GM10847 (cell line): Measurements from ENCODE around the gene MXI1.

Experiments used
- POLR2A ChIP-seq: IDR thresholded peaks from 2 replicates; pipeline ENCODE4 v1.6.1; 2011; ENCODE audit not compliant: insufficient read length; ENCODE audit errors: extremely low read depth

MXI1 gene

GRCh38 chr10:110220398-110220797 is 13.0 kb downstream of the MXI1 start:
- TF ChIP-seq POLR2A: no peak

GRCh38 chr10:110221044-110221720 is 13.8 kb downstream of the MXI1 start:
- TF ChIP-seq POLR2A: no peak

- TF ChIP-seq POLR2A: no peak
These were observed 14.4 kb downstream of the MXI1 start for GRCh38 chr10:110221721-110222261.

- no peak for TF ChIP-seq POLR2A
These were observed 15.4 kb downstream of the MXI1 start for GRCh38 chr10:110222641-110223297.

- TF ChIP-seq POLR2A: no peak
These were observed 16.0 kb downstream of the MXI1 start for GRCh38 chr10:110223298-110223925.

GRCh38 chr10:110224992-110225391 is 17.6 kb downstream of the MXI1 start:
- no peak for TF ChIP-seq POLR2A

- no peak for TF ChIP-seq POLR2A
These were observed 18.0 kb downstream of the MXI1 start for GRCh38 chr10:110225441-110225755.

- no peak for TF ChIP-seq POLR2A
These were observed 18.5 kb downstream of the MXI1 start for GRCh38 chr10:110225756-110226542.

- TF ChIP-seq POLR2A: no peak
These were observed 19.1 kb downstream of the MXI1 start for GRCh38 chr10:110226543-110226925.

- TF ChIP-seq POLR2A: no peak
These were observed 19.7 kb downstream of the MXI1 start for GRCh38 chr10:110226926-110227641.

GRCh38 chr10:110228066-110228465 is 20.7 kb downstream of the MXI1 start:
- no peak for TF ChIP-seq POLR2A

GRCh38 chr10:110229155-110229554 is 21.8 kb downstream of the MXI1 start:
- no peak for TF ChIP-seq POLR2A

- no peak for TF ChIP-seq POLR2A
These were observed 26.4 kb downstream of the MXI1 start for GRCh38 chr10:110233846-110234245.

GRCh38 chr10:110237894-110238480 is 30.6 kb downstream of the MXI1 start:
- no peak for TF ChIP-seq POLR2A
